HT1080 (cell line): ENCODE results near the gene GGTLC2. TPM values are rescaled to one million over a fixed set of nuclear protein-coding genes. Genes with fewer than 3 reads are reported as not detected.
"Not testable (repeated sequence)": the region's sequence is repeated elsewhere in the genome, so short reads cannot be mapped to it uniquely, and the experiment has no call there.

Source experiments
- DNase-seq: peaks from one replicate; pipeline ENCODE4 v3.0.0-alpha.2; 2015; ENCODE audit warnings: low read depth
- polyA plus RNA-seq, 2 experiments: library from polyadenylated mRNA; depleted of rRNA; stranded (reverse); fragments of >200 nt; gene quantifications; 2 replicates each; pipeline ENCODE4 v1.2.3, GENCODE V29; 2015
- total RNA-seq: library from RNA; depleted of rRNA; stranded (reverse); fragments of >200 nt; shearing (Covaris generic); gene quantifications from 2 replicates; pipeline ENCODE4 v1.2.3, GENCODE V29; 2014; rRNA removed

The GGTLC2 gene
- total RNA-seq, result not detected in 2 replicates
- not detected in 2 replicates for polyA plus RNA-seq (2015; cell fraction: cytosol; rRNA removed)
- polyA plus RNA-seq (2015; cell fraction: nucleus; rRNA removed), result not detected in 2 replicates

DNA sequence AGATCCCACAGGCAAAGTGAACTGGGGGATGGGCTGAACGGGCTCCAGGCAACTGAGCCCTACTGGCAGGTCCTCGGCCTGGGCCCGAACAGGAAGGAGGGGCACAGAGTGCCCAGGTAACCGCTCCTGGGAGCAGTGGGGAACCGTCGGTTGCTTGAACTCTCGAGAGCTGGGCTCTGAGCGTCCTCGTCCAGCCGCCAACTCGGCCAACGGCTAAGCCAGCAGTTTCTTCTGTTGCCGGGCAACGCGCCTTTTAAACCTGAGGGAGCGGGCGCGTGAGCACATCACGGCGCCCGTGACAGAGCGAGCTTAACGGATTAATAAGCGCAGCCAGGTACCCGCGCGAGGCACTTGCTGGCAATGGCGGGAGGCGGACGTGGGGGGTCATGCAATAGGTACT is at the start of gene GGTLC2:
Gene GGTLC2, plus strand, starts transcription at position 301 of the 400 bp plus-strand sequence. CDS start 1,732 bp downstream, outside the sequence.
- not testable (repeated sequence) for DNase-seq

DNA sequence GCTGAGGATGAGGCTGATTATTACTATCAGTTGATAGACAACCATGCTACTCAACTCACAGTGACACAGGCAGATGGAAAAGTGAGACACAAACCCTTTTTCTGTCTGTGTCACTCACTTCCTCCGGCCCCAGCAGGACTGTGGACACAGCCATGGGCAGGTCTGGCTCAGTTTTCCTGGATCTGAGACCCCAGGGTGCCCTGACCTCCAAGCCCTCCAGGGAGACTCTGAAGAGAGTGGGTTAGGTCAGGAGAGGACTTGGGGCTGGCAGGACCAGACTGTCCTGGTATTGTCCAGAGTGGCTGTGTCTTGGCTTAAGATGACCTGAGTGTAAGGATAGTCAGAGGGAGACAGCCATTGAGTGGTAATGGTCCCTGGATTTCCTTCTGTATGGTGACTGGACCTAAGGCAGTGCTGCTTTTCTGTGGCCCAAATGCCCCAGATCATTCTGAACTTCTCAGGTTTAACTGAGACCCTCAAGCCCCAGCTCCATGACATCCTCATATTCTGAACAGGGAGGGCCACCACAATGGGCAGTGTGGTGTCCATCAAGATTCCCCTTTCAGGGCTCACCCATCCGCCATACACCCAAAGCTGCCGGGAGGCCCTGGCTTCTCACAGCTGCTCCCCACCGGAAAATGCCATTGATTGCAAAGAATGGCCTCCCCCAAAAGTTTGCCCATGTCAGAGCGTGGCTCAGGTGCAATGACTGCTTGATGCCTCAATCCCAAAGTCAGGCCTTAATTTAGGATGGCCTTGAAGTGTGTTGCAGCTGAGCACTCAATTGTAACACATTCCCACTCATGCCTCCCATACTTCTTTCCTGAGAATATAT is 49.2 kb upstream of the GGTLC2 start:
- no peak for DNase-seq

DNA sequence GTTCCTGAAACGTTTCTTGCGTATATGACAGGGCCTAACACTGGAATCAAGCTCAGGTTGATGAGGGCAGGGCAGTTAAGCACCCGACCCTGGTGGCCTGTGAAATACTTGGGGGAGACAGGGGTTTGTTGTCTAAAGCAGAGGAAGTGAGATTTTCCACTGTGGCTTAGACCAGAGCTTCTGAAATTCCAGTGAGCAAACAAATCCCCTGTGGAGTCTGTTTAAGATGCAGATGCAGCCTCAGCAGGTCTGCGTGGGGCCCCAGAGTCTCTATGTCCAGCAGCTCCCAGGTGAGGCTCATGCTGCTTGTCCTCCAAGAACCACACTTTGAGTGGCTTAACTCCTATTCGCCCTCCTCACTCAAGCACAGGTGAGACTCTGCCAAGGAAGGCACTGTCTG is 46.3 kb upstream of the GGTLC2 start:
- no peak for DNase-seq

DNA sequence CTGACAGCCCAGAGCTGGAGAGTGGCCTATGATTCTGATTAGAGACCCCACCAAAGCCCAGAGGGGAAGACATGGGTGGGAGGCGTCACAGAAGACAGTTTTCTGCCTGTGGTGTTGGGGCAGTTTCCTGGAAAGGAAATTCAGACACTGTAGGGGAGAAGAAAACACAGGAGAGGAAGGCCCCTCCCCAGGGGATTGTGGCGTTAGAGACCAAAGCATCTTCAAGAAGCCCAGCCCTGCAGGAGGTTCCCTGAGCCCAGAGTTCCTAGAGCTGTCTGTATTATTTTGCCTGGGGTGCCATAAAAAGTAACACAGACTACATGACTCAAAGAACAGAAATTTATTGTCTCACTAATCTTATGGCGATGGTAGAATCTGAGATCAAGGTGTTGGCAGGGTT is 45.2 kb upstream of the GGTLC2 start:
- no peak for DNase-seq

GRCh38 chr22:22600531-22601261 is 43.7 kb upstream of the GGTLC2 start:
- DNase-seq, result no peak

DNA sequence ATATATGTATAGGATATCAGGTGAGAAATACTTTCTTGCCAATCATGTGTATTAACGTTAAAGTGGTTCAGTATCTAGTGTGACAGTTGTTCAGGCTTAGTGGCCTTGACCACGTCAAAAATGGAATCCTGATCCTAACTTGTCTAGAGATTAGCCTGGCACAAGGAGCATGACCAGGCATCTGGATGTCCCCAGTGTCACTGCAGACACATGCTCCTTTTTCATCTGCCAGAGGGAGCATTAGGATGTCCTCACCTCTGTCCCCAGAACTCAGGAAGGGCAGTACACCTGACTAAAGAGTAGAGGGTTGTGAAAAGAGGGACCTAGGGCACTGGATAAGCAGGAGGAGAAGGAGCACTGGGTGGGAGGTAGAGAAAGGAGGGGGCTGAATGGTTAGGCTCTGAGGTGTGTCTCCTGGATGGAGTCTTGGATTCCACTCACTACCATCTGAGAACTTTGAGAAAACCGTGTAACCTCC is 40.9 kb upstream of the GGTLC2 start:
- no peak for DNase-seq

DNA sequence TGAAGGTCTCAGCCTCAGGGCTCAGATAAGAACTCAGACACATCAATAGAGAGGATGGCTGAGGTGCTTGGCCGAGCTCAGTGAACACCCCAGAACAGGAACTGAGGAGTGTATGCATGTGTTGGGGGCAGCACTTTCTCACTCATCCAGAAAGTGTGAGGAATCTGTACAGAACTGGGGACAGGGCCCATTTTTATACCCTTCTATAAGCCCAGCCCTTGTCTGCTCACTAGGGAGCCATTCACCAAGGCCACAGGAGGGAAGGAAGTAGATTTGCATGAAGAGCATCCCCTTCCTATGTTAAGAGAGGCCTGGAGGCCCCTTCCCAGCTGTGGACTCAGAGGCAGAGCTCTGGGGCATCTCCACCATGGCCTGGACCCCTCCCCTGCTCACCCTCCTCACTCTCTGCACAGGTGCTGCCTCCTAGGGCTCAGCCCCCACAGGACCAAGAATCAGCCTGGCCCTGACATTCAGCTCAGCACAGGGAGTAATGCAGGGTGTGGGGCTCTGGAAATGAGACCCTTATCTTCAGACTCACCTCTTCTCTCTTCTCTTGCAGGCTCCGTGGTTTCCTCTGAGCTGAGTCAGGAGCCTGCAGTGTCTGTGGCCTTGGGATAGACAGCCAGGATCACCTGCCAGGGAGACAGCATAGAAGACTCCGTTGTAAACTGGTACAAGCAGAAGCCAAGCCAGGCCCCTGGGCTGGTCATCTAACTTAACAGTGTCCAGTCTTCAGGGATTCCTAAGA is 39.9 kb upstream of the GGTLC2 start:
- DNase-seq, result no peak

- no peak for DNase-seq
These were observed 39.4 kb upstream of the GGTLC2 start for GRCh38 chr22:22605074-22605404.

DNA sequence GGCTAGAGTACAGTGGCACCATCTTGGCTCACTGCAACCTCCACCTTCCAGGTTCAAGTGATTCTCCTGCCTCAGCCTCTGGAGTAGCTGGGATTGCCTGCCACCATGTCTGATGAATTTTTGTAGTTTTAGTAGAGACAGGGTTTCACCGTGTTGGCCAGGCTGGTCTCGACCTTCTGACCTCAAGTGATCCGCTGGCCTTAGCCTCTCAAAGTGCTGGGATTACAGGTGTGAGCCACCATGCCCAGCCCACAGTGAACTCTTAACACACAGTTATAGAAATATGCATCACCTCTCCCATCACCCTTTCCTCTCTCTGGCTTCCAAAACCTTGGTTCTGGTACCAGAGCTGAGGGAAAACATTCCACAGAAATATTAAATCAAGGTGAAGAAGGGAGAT is 36.4 kb upstream of the GGTLC2 start:
- DNase-seq, result not testable (repeated sequence)

- DNase-seq, result peak; percentile 14
These were observed 35.1 kb upstream of the GGTLC2 start for GRCh38 chr22:22609291-22609690.

GRCh38 chr22:22612516-22612915 is 31.9 kb upstream of the GGTLC2 start:
- no peak for DNase-seq

DNA sequence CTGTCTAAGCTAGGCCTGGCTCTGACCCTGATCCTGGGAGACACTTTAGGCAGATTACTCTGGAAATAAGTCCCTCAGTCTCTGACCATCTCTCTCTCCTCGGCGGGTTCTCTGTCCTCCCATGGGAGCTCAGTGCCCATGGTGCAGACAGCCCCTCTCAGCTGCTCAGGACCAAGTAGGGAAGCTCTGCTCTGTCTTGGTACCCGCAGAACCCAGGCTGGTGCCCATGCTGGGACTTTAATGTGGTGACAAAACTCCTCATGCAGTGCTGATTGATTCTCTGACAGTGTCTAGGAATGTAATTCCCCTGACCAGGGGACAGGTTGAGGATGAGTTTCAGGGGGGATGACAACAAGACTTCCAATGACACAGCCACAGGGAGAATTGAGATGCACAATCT is 30.3 kb upstream of the GGTLC2 start:
- no peak for DNase-seq

DNA sequence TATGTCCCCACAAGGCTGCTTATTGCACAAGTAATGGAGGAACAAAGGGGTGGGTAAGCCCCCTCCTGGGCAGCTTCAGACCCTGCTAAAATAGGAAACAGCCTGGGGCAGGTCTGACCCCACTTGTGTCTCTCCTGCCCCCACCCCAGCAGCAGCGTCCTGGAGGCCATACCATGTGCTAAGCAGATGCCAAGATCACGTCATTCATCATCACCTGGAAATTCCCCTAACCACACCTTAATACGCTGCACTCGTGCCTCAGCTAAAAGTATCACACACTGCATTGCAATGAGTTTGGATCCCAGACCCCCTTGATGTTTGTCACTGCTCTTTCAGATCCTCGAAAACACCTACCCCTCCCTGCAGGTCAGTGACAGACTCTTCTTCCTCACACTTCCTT is 27.8 kb upstream of the GGTLC2 start:
- DNase-seq, result no peak

DNA sequence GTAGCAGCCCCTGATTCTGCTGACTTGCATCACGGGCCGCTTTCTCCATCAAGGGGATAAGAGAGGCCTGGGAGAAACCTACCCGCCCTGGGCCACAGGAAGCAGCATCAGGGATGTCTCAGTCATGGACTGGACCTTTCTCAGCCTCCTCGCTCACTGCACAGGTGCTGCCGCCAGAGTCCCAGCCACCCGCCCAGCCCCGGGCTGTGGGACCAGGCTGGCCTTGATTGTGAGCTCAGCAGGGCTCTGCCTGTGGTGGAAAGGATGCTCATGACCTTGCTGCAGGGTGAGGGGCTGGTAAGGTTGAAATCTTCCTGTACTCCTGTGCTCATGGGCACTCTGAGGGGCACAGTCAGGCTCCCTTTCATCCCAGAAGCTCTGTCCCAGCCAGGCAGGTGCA is 26.0 kb upstream of the GGTLC2 start:
- DNase-seq, result no peak

GRCh38 chr22:22618923-22619322 is 25.5 kb upstream of the GGTLC2 start:
- DNase-seq, result no peak

DNA sequence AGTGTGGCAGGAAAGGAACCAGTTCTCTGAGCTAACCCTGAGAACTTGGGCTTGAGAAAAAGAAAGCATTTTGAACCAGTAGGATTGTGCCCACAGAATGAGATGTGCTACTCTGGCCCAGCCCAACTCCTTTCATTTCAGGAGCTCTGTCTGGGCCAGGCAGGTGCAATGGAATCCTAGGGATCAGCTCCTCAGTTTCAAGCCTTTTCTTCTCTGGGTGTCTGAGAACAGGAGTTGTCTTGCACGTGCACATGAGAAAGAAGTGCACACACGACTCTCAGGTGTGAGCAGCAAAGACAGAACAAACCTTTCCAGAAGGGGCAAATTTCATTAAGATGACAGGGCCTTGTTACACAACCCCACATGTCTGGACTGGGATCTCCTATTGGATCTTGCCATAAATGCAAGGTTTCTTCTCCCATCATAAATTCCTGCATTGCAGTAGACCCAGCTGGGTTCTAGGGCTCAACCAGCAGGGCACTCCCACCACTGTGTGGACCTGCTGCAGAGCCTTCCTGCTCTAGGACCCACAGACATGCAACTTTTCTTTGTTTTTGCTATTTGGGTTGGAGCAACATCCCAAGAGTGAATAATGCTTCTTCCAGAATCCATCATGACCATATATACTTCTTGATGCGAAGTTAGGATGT is 24.5 kb upstream of the GGTLC2 start:
- no peak for DNase-seq

GRCh38 chr22:22628546-22629495 is 15.6 kb upstream of the GGTLC2 start:
- not testable (repeated sequence) for DNase-seq

- peak; percentile 56 for DNase-seq
These were observed 13.2 kb upstream of the GGTLC2 start for GRCh38 chr22:22631223-22631652.

GRCh38 chr22:22632226-22632625 is 12.2 kb upstream of the GGTLC2 start:
- not testable (repeated sequence) for DNase-seq

DNA sequence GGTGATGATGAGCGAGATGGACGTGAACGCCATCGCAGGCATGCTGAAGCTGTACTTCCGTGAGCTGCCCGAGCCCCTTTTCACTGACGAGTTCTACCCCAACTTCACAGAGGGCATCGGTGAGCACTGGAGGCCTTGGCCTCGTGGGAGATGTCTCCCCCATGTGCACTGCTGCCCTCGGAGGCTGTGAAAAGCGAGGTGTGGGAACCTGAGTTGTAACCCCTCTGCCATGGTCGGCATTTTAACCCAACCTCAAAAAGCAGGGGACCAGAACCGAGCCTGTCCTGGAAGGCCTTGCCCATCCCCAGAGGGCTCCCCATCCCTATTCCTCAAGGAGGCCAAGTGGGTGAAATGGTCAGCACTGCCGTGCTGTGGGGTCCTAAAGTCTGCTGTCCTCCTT is 10.9 kb upstream of the GGTLC2 start:
- DNase-seq, result not testable (repeated sequence)
